ENCODE results near the gene WNT9A.

The WNT9A gene

GRCh38 chr1:227928811-227929375, 18.8 kb downstream of the WNT9A start:
- Histone ChIP-seq H3K27ac (ENCODE audit: low read length) (no peak overlapping the region), H3F3A (ENCODE audit: insufficient read depth, low read length) (no peaks in the 10 kb centered on the region), H4K20me1 (ENCODE audit: insufficient read depth, low read length) (no peaks in the 10 kb centered on the region), H3K9me2 (replicated peaks; ENCODE audit: insufficient read depth, low read length) (no peaks in the 10 kb centered on the region), H3K4me3 (ENCODE audit: low read length) (no peak overlapping the region), H3K9ac (ENCODE audit: low read length) (no peak overlapping the region), H2AFZ (ENCODE audit: low read length) (no peak overlapping the region), H3K79me2 (ENCODE audit: low read length) (no peaks in the 10 kb centered on the region), H3K4me1 (ENCODE audit: low read length) (no peaks in the 10 kb centered on the region), H3K27me3 (replicated peaks; ENCODE audit: insufficient read depth, low read length) (peaks cover 8% of the 10 kb centered on the region), H3K36me3 (replicated peaks; ENCODE audit: insufficient read depth, low read length) (no peaks in the 10 kb centered on the region), H3K4me2 (ENCODE audit: low read depth, low read length) (no peak overlapping the region), H3K9me3 (replicated peaks; ENCODE audit: insufficient read depth, low read length) (no peaks in the 10 kb centered on the region)
- no peak for TF ChIP-seq CTCF (IDR thresholded peaks at IDR 0.05; ENCODE audit: low read length)
- no peak for TF ChIP-seq EZH2 (optimal IDR thresholded peaks at IDR 0.05; ENCODE audit: low read depth, low read length)
- no peak for TF ChIP-seq EZH2phosphoT487 (IDR thresholded peaks at IDR 0.05; ENCODE audit: low read length)
- no peak for DNase-seq

GRCh38 chr1:227927971-227928741, 19.6 kb downstream of the WNT9A start:
- DNase-seq, result no peak
- Histone ChIP-seq H3K4me3 (ENCODE audit: low read length) (no peak overlapping the region), H3K27ac (ENCODE audit: low read length) (no peak overlapping the region), H3K27me3 (replicated peaks; ENCODE audit: insufficient read depth, low read length) (peaks cover 12% of the 10 kb centered on the region), H3K4me1 (ENCODE audit: low read length) (no peaks in the 10 kb centered on the region), H3K4me2 (ENCODE audit: low read depth, low read length) (no peak overlapping the region), H3K36me3 (replicated peaks; ENCODE audit: insufficient read depth, low read length) (no peaks in the 10 kb centered on the region), H3K9ac (ENCODE audit: low read length) (no peak overlapping the region), H3K79me2 (ENCODE audit: low read length) (no peaks in the 10 kb centered on the region), H4K20me1 (ENCODE audit: insufficient read depth, low read length) (no peaks in the 10 kb centered on the region), H3F3A (ENCODE audit: insufficient read depth, low read length) (no peaks in the 10 kb centered on the region), H3K9me2 (replicated peaks; ENCODE audit: insufficient read depth, low read length) (no peaks in the 10 kb centered on the region), H2AFZ (ENCODE audit: low read length) (no peak overlapping the region), H3K9me3 (replicated peaks; ENCODE audit: insufficient read depth, low read length) (no peaks in the 10 kb centered on the region)
- TF ChIP-seq CTCF (IDR thresholded peaks at IDR 0.05; ENCODE audit: low read length), result no peak
- TF ChIP-seq EZH2phosphoT487 (IDR thresholded peaks at IDR 0.05; ENCODE audit: low read length), result no peak
- TF ChIP-seq EZH2 (optimal IDR thresholded peaks at IDR 0.05; ENCODE audit: low read depth, low read length), result no peak

GRCh38 chr1:227926896-227927885, 20.5 kb downstream of the WNT9A start:
- Histone ChIP-seq H3K27me3 (replicated peaks; ENCODE audit: insufficient read depth, low read length) (peaks cover 16% of the 10 kb centered on the region), H4K20me1 (ENCODE audit: insufficient read depth, low read length) (no peaks in the 10 kb centered on the region), H3K4me2 (ENCODE audit: low read depth, low read length) (no peak overlapping the region), H3K9ac (ENCODE audit: low read length) (no peak overlapping the region), H3K79me2 (ENCODE audit: low read length) (no peaks in the 10 kb centered on the region), H3K27ac (ENCODE audit: low read length) (no peak overlapping the region), H3K36me3 (replicated peaks; ENCODE audit: insufficient read depth, low read length) (no peaks in the 10 kb centered on the region), H3F3A (ENCODE audit: insufficient read depth, low read length) (no peaks in the 10 kb centered on the region), H3K9me3 (replicated peaks; ENCODE audit: insufficient read depth, low read length) (no peaks in the 10 kb centered on the region), H3K9me2 (replicated peaks; ENCODE audit: insufficient read depth, low read length) (no peaks in the 10 kb centered on the region), H2AFZ (ENCODE audit: low read length) (no peak overlapping the region), H3K4me1 (ENCODE audit: low read length) (no peaks in the 10 kb centered on the region), H3K4me3 (ENCODE audit: low read length) (no peak overlapping the region)
- DNase-seq, result peak; percentile 5
- TF ChIP-seq CTCF (IDR thresholded peaks at IDR 0.05; ENCODE audit: low read length), result no peak
- TF ChIP-seq EZH2 (optimal IDR thresholded peaks at IDR 0.05; ENCODE audit: low read depth, low read length), result no peak
- no peak for TF ChIP-seq EZH2phosphoT487 (IDR thresholded peaks at IDR 0.05; ENCODE audit: low read length)
